Heart left ventricle (tissue), 13 donors: ENCODE data around the gene ARHGEF12.

ENCODE experiments used
- POLR2A ChIP-seq, 2 donors: fragments of 450-650 bp; IDR thresholded peaks; one replicate each; pipeline ENCODE4 v1.6.1; 2017; ENCODE audit warnings: antibody characterized with exemption in 2 of 2, mild to moderate bottlenecking in 2 of 2, moderate library complexity in 2 of 2
- TF ChIP-seq, protein P1 (sequence below), 12 donors: fragments of 200-600 bp; sonication (generic) in 4 of 12; IDR thresholded peaks; one replicate each; pipeline versions ENCODE4 v1.5.0 to v1.8.0; 2018 to 2022; ENCODE audit warnings: antibody characterized with exemption in 12 of 12, mild to moderate bottlenecking in 5 of 12
- donor health status: ischemic (EF 13 %, LVEDD 7.1; RV severe dilation, severe dysfunction).
- donor health status: DM: no; HTN: yes; CAD: no.
- donor health status: DM: no; HTN: no; CAD: no.
- donor health status: ischemic (EF 25% LVEDD 6.9; RV normal size, moderate dysfunction).
- donor health status: ischemic (EF 25% LVEDD 5.7; RV mildly dilated, moderate dysfunction).
- donor health status: ischemic (EF 35%, LVEDD 5.7; RV mildly dilated, moderate dysfunction).
- donor health status: nonischemic (EF 11% LVEDD 7.7; RV severe dilation, severe dysfunction).
- donor health status: DM: yes; HTN: yes; CAD: no.
- donor health status: PGD.
- donor health status: ischemic (EF 29% LVEDD 5.4; RV normal size, mild dysfunction).
- donor health status: nonischemic (EF 23%, LVEDD 6.1; RV moderate dilation, normal function).

DNA sequence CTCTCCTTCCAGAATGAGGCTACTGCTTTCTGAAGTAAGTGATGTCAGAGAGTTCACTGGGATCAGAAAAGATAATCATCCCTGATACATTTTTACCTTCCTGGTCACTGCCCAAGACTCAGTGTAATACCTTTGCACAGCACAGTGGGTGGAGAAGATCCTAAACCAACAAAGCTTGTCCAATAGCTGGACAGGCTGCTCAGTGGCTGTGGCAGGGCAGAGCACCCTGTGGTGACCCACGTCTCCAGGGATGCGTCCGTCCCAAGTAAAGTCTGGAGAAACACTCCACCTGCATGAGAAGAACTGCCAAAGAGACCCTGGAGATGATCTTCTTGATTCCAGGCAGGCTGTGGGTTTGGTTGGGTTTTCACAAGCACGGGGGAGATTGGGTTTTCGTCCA is 42.1 kb upstream of the ARHGEF12 start:
- TF ChIP-seq, protein P1, sequence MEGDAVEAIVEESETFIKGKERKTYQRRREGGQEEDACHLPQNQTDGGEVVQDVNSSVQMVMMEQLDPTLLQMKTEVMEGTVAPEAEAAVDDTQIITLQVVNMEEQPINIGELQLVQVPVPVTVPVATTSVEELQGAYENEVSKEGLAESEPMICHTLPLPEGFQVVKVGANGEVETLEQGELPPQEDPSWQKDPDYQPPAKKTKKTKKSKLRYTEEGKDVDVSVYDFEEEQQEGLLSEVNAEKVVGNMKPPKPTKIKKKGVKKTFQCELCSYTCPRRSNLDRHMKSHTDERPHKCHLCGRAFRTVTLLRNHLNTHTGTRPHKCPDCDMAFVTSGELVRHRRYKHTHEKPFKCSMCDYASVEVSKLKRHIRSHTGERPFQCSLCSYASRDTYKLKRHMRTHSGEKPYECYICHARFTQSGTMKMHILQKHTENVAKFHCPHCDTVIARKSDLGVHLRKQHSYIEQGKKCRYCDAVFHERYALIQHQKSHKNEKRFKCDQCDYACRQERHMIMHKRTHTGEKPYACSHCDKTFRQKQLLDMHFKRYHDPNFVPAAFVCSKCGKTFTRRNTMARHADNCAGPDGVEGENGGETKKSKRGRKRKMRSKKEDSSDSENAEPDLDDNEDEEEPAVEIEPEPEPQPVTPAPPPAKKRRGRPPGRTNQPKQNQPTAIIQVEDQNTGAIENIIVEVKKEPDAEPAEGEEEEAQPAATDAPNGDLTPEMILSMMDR (IDR thresholded peaks at IDR 0.05) = no peak
- no peak for TF ChIP-seq POLR2A (IDR thresholded peaks at IDR 0.05)
